NCI-H128 (cell line): ENCODE results near the gene TMEM59.
"Not testable (repeated sequence)": the region's sequence is repeated elsewhere in the genome, so short reads cannot be mapped to it uniquely, and the experiment has no call there.

Source experiments
- DNase-seq: peaks from one replicate; lab custom pipeline; 2025; ENCODE audit not compliant: unreplicated experiment; lab: John Stamatoyannopoulos, UW

TMEM59 gene

DNA sequence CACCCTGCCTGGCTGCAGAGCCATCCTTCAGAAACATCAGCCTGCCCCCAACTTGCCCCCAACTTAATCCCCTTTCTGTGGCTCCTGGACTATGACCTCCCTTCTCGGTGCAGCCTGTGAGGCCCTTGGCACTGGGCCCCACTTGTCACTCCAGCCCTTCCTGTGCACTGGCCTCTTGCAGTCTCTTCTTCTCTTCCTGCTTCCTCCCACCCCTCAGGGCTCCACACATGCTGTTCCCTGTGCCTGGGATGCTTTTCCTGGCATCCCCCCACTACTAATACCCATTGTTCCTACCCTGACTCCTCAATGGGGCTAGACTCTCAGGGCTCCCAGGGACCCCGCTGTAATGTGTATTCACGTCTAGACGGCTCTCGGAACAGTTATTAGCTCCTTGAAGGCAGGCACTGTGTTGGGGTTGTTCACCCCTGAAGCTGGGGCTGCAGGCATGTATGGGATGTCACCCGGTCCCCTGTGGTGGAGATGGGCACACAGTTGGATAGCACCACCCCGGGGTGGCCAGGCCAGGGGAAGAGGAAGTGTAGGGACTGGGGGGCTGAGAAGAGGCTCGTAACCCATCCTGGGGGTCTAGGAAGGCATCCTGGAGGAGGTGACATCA, 39.5 kb downstream of the TMEM59 start:
- DNase-seq, result no peak

DNA sequence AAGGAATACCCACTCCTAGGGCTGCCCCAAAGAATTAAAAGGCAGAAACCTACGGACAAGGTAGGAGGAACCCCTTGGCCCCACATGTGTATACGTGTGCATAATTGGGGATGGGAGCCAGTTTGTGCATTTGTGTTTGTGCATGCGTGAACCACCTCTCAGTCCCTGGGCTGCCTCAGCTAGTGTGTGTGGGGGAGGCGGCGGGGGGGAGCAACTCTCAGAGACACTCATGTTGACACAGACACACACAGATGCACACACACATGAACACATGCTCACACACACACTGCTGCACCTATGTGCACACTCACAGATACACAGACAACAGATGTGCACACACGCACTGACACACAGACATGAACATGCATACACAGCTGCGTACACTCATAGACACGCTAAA, 40.1 kb downstream of the TMEM59 start:
- no peak for DNase-seq

DNA sequence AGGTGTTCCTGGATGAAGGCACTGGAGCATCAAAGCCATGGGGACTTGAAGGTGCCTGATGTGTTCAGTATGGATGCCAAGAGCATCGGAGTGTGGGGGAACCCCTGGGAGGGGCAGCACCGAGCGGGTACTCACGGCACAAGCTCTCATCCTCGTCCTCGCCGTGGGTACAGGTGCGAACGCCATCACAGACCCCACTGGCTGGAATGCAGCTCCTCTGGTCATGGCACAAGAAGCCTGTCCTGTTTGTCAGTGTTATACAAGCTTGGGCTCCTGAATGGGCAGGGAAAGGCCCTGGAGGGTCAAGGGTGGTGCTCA, 41.0 kb downstream of the TMEM59 start:
- no peak for DNase-seq

DNA sequence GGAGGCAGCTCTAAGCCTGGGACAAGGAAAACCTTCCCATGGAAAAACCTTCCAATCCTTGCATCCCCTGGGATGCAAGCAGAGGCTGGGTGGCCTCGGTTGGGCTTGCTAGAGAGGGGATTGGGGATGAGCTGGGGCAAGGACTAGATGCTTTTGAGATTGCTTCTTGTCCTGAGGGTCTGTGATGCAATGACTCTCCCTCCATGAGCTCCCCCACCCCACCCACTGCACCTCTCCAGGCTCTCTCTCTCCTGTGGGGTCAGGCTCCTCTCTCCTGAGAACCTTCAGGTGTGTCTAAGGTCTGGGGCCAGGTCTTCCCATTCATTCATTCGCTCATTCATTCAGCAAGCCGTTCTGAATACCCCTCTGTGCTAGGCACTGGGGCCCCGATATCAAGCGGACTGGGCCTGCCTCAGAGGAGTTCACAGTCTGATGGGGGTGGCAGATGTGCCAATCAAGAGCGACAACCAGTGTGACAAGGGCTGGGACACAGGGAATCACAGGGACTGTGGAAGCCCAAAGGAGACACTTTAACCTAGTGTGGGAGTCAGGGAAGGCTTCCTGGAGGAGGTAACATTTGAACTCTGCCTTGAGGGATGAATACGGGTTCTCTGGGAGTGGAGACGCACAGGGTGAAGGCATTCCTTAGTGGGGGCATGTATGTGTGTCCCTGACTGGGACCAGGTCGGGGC, 41.5 kb downstream of the TMEM59 start:
- no peak for DNase-seq

DNA sequence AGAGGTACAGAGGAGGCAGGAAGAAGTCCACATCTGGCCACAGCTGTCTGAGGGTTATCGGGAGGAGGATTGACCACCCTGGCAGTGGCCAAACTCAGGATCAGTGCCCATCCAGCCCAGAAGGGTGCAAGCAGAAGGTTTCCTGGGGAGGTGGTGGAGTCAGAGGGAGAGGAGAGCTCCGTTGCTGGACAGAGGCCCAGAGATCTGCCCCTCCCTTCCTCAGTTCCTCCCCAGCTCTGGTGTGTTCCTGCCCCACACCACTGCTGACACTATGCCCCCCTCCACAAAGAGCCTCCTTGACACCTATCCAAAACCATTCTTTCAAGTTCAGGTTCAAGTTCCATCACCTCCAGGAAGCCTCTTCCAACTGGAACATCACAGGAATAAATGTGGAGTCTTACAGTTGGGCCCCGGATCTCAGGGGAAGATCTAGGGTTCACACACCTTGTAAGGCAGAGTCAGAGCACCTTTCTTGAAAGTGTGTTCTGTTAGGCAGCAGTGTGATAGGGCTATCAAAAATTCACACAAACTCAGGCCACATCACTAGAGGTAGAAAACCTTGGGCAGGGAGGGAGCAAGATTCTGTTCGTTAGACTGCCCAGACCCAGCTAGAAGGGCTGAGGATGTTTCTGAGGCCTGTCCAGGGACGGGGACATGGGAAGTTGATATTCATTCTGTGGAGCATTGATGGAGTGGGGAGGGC, 42.4 kb downstream of the TMEM59 start:
- DNase-seq, result no peak

DNA sequence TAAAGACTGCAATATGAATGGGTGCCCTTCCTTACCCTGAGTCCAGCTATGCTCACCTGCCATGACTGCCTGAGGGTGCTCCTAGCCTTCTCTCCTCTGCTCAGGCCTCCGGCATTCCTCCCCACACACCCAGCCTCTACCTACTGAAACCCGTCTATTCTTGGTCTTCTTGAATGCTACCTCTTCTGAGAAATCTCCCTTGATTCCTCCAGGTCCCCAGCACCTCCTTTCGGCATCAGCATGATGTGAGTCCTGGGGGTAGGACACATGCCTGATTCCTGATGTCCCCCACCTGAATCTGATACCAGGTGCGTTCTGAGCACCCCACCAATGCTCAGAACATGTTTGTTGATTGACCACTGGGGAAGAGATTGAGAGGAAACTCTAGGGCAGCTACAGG, 43.6 kb downstream of the TMEM59 start:
- no peak for DNase-seq

DNA sequence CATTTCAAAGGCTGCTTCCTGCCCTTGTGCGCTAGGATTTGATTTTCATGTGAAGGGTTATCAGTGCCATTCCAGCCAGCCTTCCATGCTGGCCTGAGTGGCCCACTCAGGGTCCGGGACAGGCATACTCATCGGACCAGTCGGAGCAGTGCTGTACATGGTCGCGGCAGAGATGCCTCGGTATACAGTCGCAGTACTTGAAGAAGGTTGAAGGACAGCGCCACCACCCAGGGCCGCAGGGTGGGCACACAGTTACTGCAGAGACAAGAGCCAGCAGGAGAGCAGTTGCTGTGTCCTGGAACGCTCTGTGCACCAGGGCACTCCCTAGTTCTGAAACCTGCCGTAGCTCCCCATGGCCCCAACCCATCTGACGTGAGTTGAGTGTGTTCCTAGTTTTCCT, 44.1 kb downstream of the TMEM59 start:
- DNase-seq, result no peak

DNA sequence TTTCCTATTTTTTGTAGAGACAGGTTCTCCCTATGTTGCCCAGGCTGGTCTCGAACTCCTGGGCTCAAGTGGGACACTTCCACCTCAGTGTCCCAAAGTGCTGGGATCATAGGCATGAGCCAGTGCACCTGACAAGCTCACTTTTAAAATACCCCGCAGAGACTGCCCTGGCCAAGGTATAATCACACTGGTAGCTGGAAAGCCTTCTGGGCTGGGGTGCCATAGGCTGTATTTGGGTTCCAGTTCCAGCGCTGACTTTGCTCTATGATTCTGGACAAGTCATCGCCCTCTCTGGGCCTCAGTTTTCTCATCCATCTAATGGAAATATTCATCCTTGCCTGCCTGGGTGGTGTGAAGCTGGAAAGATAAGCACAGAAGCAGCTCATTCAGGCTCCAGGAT, 45.4 kb downstream of the TMEM59 start:
- DNase-seq, result no peak

DNA sequence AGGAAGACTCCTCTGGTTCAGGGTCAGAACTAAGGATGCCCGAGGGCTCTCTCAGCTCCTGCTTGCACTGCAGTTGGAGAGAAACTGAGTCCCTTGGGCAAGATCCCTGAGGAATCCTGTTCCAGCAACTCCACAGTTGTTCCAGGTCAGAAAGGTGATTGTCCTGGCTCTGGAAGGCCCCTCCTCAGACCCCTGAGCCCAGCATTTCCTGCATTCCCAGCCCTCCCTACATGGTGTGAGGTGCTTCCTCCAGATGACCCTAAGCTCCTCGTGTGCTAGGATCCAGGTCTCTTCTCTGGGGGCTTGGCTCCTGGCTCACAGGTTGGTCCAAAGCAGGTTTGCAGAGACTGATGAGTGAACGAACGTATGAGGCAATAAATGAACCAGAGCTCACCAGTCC, 46.5 kb downstream of the TMEM59 start:
- DNase-seq, result no peak

DNA sequence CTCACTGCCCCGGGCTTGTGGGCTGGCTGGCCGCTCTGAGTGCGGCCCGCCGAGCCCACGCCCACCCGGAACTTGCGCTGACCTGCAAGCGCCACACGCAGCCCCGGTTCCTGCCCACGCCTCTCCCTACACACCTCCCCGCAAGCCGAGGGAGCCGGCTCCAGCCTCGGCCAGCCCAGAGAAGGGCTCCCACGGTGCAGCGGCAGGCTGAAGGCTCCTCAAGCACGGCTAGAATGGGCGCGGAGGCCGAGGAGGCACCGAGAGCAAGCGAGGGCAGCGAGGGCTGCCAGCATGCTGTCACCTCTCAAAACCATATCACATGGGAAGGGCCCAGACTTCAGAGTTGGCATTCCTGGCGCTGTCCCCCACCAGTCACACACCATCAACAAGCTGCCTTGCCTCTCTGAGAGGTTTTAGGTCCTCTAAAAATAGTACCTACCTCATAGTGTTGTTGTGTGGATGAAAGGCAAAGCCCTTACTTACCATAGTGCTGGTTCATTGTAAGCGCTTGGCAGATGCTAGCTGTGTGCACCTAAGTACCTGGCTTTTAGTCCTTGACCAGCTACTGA, 48.4 kb downstream of the TMEM59 start:
- no peak for DNase-seq

DNA sequence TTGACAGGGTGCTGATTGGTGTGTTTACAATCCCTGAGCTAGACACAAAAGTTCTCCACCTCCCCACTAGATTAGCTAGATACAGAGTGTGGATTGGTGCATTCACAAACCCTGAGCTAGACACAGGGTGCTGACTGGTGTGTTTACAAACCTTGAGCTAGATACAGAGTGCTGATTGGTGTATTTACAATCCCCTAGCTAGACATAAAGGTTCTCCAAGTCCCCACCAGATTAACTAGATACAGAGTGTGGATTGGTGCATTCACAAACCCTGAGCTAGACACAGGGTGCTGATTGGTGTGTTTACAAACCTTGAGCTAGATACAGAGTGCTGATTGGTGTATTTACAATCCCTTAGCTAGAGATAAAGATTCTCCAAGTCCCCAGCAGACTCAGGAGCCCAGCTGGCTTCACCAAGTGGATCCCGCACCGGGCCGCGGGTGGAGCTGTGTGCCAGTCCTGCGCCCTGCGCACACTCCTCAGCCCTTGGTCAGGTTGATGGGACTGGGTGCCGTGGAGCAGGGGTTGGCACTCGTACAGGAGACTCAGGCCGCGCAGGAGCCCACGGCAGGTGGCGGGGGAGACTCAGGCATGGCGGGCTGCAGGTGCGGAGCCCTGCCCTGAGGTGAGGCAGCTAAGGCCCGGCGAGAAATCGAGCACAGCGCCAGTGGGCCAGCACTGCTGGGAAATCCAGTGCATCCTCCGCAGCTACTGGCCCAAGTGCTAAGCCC, 49.1 kb downstream of the TMEM59 start:
- not testable (repeated sequence) for DNase-seq

DNA sequence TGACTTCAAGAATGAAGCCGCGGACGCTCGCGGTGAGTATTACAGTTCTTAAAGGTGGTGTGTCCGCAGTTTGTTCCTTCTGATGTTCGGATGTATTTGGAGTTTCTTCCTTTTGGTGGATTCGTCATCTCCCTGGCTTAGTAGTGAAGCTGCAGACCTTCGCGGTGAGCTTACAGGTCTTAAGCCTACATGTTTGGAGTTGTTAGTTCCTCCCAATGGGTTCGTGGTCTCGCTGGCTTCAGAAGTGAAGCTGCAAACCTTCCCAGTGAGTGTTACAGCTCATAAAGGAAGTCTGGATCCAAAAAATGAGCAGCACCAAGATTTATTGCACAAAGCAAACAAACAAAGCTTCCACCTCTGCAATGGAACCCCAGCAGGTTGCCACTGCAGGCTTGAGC, 49.8 kb downstream of the TMEM59 start:
- no peak for DNase-seq

DNA sequence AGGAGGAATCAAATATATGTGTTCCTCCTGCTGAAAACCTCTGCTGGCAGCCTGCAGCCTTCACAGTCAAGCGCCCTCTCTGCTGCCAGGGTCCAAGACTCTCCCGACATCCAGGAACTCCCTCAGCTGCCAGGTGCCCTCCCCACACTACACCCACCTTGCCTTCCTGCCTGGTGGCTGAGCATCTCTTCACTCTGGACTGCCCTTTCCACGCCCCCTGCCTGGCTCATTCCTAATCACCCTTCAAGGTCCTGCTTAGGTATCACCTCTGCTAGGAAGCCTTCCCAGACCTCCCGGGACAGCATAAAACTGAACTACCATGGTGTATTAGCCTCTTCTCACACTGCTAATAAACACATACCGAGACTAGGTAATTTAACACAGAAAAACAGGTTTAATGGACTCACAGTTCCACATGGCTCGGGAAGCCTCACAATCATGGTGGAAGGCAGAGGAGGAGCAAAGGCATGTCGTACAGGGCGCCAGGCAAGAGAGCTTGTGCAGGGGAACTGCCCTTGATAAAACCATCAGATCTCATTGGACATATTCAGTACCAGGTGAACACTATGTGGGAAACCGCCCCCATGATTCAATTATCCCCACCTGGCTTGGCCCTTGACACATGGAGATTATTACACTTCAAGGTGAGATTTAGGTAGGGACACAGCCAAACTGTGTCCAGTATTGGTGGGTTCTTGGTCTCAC, 50.3 kb downstream of the TMEM59 start:
- no peak for DNase-seq

DNA sequence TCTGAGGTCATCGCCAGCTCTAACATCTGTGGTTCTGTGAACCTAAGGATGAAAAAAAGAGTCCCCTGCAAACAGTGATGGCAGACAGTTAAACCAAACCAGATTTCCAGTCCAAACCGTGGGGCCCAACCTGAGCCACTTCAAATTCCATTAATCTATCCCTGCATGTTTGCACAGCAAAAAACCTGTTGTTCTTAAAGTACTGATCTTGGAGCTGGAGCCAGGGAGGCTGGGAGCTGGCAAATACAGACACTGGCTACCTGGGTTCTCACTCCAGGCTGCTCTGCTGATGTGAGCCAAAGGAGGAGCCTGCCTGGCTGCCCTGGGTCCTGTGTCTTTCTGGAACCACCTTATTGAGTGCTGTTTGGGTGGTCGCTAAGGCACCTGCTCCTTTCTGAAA, 51.4 kb downstream of the TMEM59 start:
- no peak for DNase-seq

DNA sequence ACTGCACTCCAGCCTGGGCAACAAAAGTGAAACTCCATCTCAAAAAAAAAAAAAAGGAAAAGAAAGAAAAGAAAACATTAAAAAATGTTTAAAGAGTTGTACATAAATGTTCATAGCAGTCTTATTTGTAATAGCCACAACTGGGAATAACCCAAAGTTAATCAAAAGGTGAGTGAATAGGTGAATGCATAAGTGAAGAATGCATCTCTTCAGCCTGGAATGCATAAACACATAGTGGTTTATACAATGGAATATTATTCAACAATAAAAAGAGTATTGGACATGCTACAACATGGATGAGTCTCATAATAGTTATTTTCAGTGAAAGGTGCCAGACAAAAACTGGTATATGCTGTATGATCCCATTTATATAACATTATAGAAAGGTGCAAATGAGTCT, 53.1 kb downstream of the TMEM59 start:
- DNase-seq, result no peak

DNA sequence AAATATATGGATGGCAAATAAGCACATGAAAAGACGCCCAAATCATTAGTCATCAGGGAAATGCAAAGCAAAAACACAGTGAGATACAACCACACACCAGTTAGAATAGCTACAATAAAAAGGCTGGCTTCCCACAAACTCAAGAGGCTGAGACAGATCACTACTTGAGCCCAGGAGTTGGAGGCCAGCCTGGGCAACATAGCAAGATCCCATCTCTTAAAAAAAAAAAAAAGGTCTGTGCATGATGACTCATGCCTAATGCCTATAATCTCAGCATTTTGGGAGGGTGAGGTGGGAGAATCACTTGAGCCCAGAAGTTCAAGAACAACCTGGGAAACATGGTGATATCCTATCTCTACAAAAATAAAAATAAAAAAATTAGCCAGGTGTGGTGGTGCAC, 54.8 kb downstream of the TMEM59 start:
- DNase-seq, result no peak

DNA sequence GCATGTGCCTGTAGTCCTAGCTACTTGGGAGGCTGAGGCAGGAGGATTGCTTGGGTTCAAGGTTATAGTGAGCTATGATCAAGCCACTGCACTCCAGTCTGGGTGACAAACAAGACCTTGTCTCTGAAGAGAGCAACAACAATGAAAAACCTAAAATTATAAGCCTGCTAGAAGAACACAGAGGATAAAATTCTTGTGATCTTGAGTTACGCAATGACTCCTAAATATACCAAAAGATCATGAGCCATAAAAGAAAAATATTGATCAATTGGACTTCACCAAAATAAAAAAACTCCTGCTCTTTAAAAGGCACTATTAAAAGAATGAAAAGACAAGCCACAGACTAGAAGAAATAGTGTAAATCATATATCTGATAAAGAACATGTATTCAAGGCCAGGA, 57.3 kb downstream of the TMEM59 start:
- no peak for DNase-seq

DNA sequence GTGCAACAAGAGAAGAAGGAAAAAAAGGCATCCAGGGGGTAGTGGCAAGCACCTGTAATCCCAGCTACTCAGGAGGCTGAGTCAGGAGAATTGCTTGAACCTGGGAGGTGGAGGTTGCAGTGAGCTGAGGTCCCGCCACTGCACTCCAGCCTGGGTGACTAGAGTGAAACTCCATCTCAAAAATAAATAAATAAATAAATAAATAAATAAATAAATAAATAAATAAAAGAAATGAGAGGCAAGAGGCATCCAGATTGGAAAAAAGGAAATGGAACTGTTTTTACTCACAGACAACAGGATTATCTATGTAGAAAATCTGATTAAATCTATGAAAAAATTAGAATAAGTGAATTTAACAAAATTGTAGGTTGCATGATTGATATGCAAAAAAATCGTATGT, 58.5 kb downstream of the TMEM59 start:
- not testable (repeated sequence) for DNase-seq

DNA sequence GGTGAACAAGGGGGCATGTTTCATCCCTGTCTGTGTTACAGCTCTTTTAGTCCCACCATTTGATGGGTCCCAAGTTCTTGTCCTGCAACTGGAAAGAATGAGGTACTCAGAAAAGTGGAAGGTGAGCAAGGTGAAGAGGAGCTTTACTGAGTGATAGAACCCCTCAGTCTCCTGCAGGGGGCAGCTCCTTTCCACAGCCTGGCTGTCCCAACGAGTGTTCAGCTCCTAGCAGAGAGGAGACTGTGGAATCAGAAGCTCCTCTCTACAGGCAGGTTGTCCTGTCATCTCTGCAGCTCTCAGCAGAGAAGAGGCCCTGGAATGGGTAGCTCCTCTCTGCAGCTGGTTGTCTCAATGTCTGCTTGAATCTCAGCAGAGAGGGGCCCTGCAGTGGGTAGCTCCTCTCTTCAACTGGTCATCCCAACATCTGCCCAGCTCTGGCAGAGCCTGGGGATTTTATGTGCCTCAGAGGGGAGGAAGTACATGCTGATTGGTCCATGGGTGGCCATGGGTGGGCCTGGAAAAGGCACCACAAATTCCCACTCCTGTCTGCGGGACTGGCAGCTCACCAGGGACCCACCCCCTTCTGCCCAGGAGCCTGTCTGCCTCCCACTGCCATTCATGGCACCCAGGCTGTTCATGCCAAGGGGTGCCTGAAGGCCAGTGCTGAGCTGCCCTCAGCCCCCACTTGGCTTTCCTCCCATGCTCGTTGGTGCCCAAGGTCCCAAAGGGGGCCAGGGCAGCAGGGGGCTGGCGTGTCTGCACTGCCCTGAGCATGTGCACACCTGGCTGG, 60.7 kb downstream of the TMEM59 start:
- DNase-seq, result no peak

DNA sequence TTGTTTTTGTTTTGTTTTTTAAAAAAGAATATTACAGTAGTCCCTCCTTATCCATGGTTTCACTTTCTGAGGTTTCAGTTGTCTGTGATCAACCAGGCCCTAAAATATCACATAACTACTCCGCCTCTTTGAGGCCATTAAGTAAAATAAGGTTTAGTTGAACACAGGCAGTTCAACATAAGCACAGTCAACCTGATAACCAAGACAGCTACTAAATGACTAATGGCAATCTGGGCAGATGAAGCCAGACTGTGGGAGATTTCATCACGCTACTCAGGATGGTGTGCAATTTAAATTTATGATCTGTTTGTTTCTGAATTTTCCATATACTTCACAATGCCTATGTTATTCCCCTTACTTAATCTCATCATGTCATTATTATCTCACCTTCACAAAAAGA, 65.1 kb downstream of the TMEM59 start:
- no peak for DNase-seq
